Hepatocyte (in vitro differentiated cells): Measurements from ENCODE around the gene PFDN6. TPM values are rescaled to one million over a fixed set of nuclear protein-coding genes. Genes with fewer than 3 reads are reported as not detected.

Experiments used
- DNase-seq: peaks from one replicate; pipeline ENCODE4 v3.0.0-alpha.2; 2016; ENCODE audit warnings: low spot score
- H2AFZ ChIP-seq: fragments of 200-600 bp; sonication (generic); 2 replicates; pipeline ENCODE4 v1.6.0; 2016; ENCODE audit warnings: antibody characterized with exemption, mild to moderate bottlenecking
- H3K27ac ChIP-seq: fragments of 200-600 bp; sonication (generic); 2 replicates; pipeline ENCODE4 v1.5.1; 2016; ENCODE audit warnings: mild to moderate bottlenecking
- H3K27me3 ChIP-seq: fragments of 200-600 bp; sonication (generic); 2 replicates; pipeline ENCODE4 v1.6.1; 2016
- H3K36me3 ChIP-seq: fragments of 200-600 bp; sonication (generic); replicated peaks from 2 replicates; pipeline ENCODE4 v1.5.1; 2016; ENCODE audit warnings: low read depth; ENCODE audit not compliant: insufficient read depth
- H3K4me1 ChIP-seq: fragments of 200-600 bp; sonication (generic); 2 replicates; pipeline ENCODE4 v1.5.1; 2016; ENCODE audit warnings: mild to moderate bottlenecking, moderate library complexity; ENCODE audit not compliant: insufficient read depth
- H3K4me2 ChIP-seq: fragments of 200-600 bp; sonication (generic); 2 replicates; pipeline ENCODE4 v1.6.0; 2016
- H3K4me3 ChIP-seq: fragments of 200-600 bp; sonication (generic); 2 replicates; pipeline ENCODE4 v1.5.1; 2016; ENCODE audit warnings: mild to moderate bottlenecking
- H3K79me2 ChIP-seq: fragments of 200-600 bp; sonication (generic); 2 replicates; pipeline ENCODE4 v1.6.0; 2017; ENCODE audit warnings: mild to moderate bottlenecking
- H3K9me2 ChIP-seq: fragments of 200-600 bp; sonication (generic); replicated peaks from 2 replicates; pipeline ENCODE4 v1.6.0; 2017; ENCODE audit warnings: mild to moderate bottlenecking; ENCODE audit not compliant: insufficient read depth
- H3K9me3 ChIP-seq: fragments of 200-600 bp; sonication (generic); 2 replicates; pipeline ENCODE4 v1.5.1; 2016; ENCODE audit warnings: low read depth, mild to moderate bottlenecking
- H4K20me1 ChIP-seq: fragments of 200-600 bp; sonication (generic); 2 replicates; pipeline ENCODE4 v1.6.0; 2016; ENCODE audit warnings: mild to moderate bottlenecking; ENCODE audit not compliant: insufficient read depth, poor library complexity, severe bottlenecking
- EZH2 ChIP-seq: fragments of 200-600 bp; sonication (generic); IDR thresholded peaks from 2 replicates; pipeline ENCODE4 v1.6.1; 2016; ENCODE audit warnings: antibody characterized with exemption, mild to moderate bottlenecking, borderline replicate concordance
- EZH2phosphoT487 ChIP-seq: fragments of 200-600 bp; sonication (generic); IDR thresholded peaks from one replicate; pipeline ENCODE4 v1.6.1; 2018; ENCODE audit warnings: antibody characterized with exemption, mild to moderate bottlenecking, low read depth, moderate library complexity; ENCODE audit not compliant: unreplicated experiment, severe bottlenecking
- WGBS: methylation state at CpG from one replicate; pipeline ENCODE4 v1.1.6; 2016; ENCODE audit warnings: low lambda C conversion rate; ENCODE audit errors: missing lambda C conversion rate; 5-methylcytosine and 5-hydroxymethylcytosine counted together
- polyA plus RNA-seq: library from polyadenylated mRNA; unstranded; fragments of >200 nt; fragmentation: Nextera tagmentation; extraction: Ambion mirVana; gene quantifications from 2 replicates; pipeline ENCODE4 v1.2.1, GENCODE V29; 2016
- total RNA-seq: library from RNA; depleted of rRNA; stranded (reverse); fragments of >200 nt; gene quantifications from 2 replicates; pipeline ENCODE4 v1.2.3, GENCODE V29; 2014
- TF ChIP-seq, protein P1 (sequence below): fragments of 200-600 bp; sonication (generic); IDR thresholded peaks from 2 replicates; pipeline ENCODE4 v1.5.1; 2016; ENCODE audit warnings: antibody characterized with exemption, mild to moderate bottlenecking; ENCODE audit not compliant: poor library complexity

PFDN6 gene
- total and polyA plus RNA-seq, 2 experiments from 2014 or later: 19.5 to 52.7 TPM

DNA sequence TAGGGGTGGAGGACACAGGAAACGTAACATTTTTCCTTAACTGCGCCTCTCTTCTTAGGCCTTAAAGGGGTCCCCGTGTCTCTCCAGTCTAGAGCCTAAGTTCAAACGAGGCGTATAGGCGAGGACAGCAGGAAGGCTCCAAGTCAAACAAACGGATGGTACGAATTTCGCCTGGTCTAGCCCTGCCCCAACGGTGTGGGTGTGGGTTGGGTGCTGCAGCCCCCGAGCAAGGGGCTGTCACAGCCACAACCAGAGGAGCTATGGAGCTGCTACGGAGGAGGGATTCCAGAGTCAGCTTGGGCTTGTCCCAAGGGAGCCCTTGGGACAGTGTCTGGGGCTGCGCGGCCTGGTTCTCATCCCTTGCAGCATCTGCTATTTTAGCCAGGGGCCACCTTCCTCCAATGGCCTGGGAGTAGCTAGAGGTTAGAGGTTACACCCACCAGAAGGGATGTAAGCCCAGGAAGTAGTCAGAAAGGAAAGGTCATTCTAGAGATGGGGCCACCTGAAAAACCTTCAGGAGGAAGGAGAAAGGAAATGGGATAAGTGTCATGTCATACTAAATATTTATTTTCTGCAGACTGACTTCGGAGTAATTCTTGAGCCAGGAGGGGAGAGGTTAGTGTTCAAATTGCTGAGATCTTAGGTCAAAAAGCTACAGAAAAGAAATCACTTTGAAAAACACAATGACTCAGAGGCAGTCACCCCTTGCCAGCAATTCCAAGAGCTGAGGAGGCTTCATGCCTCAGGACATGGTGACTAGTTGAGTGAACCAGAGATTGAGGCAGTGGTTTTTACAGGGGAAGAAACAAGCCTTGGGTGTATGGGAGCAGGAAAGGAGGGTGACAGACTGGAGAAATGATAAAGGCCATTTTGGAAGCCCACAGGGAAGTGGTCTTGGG lies 39.4 kb upstream of the PFDN6 start:
- WGBS: 30% methylated on average over 15 of the region's 15 CpGs
- DNase-seq: no peak
- no peaks in the 10 kb centered on the region for H3K9me2 ChIP-seq
- no peaks in the 10 kb centered on the region for H4K20me1 ChIP-seq
- H3K27me3 ChIP-seq: no peaks in the 10 kb centered on the region
- H3K4me2 ChIP-seq: peak overlapping the region; percentile 86
- H3K79me2 ChIP-seq: no peaks in the 10 kb centered on the region
- peaks cover 5% of the 10 kb centered on the region for H3K4me1 ChIP-seq
- H3K4me3 ChIP-seq: peak overlapping the region; percentile 47
- no peaks in the 10 kb centered on the region for H3K36me3 ChIP-seq
- peak overlapping the region; percentile 60 for H2AFZ ChIP-seq
- no peak for TF ChIP-seq EZH2
- TF ChIP-seq, protein P1, sequence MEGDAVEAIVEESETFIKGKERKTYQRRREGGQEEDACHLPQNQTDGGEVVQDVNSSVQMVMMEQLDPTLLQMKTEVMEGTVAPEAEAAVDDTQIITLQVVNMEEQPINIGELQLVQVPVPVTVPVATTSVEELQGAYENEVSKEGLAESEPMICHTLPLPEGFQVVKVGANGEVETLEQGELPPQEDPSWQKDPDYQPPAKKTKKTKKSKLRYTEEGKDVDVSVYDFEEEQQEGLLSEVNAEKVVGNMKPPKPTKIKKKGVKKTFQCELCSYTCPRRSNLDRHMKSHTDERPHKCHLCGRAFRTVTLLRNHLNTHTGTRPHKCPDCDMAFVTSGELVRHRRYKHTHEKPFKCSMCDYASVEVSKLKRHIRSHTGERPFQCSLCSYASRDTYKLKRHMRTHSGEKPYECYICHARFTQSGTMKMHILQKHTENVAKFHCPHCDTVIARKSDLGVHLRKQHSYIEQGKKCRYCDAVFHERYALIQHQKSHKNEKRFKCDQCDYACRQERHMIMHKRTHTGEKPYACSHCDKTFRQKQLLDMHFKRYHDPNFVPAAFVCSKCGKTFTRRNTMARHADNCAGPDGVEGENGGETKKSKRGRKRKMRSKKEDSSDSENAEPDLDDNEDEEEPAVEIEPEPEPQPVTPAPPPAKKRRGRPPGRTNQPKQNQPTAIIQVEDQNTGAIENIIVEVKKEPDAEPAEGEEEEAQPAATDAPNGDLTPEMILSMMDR: no peak
- TF ChIP-seq EZH2phosphoT487: no peak
- H3K9me3 ChIP-seq: no peaks in the 10 kb centered on the region
- H3K27ac ChIP-seq: peak overlapping the region; percentile 85

DNA sequence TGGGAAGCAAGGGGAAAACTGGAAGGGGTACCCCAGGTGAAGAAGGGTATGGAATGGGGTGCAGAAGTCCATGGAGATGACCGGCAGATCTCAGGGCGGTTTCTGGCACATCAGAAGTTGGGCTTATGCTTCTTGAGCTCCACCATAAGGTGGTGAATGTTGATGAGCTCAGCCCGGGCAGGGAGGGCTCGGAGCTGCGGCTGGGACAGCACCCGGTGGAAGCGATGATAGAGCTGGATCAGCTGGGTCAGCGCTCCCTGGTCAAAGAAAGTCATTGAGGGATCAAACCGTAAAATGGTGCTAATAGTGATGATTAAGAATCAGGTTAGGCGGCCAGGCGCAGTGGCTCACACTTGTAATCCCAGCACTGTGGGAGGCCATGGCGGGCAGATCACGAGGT lies 38.7 kb upstream of the PFDN6 start:
- H2AFZ ChIP-seq: no peak overlapping the region
- no peaks in the 10 kb centered on the region for H4K20me1 ChIP-seq
- H3K9me3 ChIP-seq: no peaks in the 10 kb centered on the region
- H3K27me3 ChIP-seq: no peaks in the 10 kb centered on the region
- no peaks in the 10 kb centered on the region for H3K9me2 ChIP-seq
- H3K79me2 ChIP-seq: no peaks in the 10 kb centered on the region
- no peak overlapping the region for H3K4me3 ChIP-seq
- WGBS: 97% methylated on average over 13 of the region's 13 CpGs
- no peak overlapping the region for H3K4me2 ChIP-seq
- TF ChIP-seq, protein P1: no peak
- TF ChIP-seq EZH2: no peak
- TF ChIP-seq EZH2phosphoT487: no peak
- H3K4me1 ChIP-seq: peaks cover 5% of the 10 kb centered on the region
- no peak for DNase-seq
- H3K27ac ChIP-seq: no peak overlapping the region
- H3K36me3 ChIP-seq: no peaks in the 10 kb centered on the region

DNA sequence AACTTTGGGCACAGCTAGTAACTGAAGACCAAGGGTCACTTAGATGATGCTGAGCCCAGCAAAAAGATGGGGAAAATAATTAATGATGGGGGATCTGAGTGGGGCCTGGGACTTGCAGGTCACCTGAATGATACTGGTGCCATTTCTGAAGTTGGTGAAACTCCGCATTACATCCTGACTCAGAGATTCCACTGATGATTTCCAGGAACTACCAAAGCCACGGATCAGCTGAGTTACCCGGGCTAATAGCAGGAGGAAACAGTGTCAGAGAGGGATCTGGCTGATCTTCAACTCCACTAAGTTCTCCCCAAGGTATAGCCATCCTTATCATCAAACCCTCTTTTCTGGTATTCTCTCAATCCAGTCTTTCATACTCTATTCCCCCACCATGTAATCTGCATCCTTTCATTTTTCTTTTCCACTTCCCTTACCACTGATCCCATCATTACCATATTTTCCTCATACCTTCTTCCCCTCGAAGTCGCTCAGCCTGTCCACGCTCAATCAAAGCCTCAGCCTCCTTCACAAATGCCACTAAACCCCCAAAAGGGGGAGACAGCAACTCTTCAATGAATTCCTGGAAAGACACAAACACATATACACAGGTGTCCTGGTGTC lies 37.9 kb upstream of the PFDN6 start:
- Histone ChIP-seq H3K9me3 (no peaks in the 10 kb centered on the region), H3K27ac (no peak overlapping the region), H3K4me1 (peaks cover 5% of the 10 kb centered on the region), H3K79me2 (no peaks in the 10 kb centered on the region), H3K4me2 (no peak overlapping the region), H3K9me2 (no peaks in the 10 kb centered on the region), H3K27me3 (no peaks in the 10 kb centered on the region), H4K20me1 (no peaks in the 10 kb centered on the region), H3K4me3 (no peak overlapping the region), H2AFZ (no peak overlapping the region), H3K36me3 (no peaks in the 10 kb centered on the region)
- no peak for DNase-seq
- TF ChIP-seq EZH2phosphoT487: no peak
- TF ChIP-seq, protein P1: no peak
- no peak for TF ChIP-seq EZH2
- WGBS: 86% methylated on average over 6 of the region's 6 CpGs
